K562 (cell line): ENCODE measurements around the gene UBE2K. TPM values are rescaled to one million over a fixed set of nuclear protein-coding genes. Genes with fewer than 3 reads are reported as not detected.

Experiments
- ATAC-seq: fragments of 200-7000 bp; cut with Tn5 transposase; 3 replicates; pipeline ENCODE4 v1.9.1; 2020; ENCODE audit warnings: moderate library complexity
- BruUV-seq: library from RNA; stranded (reverse); fragments of 400-500 nt; replicated peaks from 2 replicates; lab custom pipeline; 2021; lab: Mats Ljungman, UMichigan
- CTCF ChIA-PET: fragments of 300-600 bp; formaldehyde crosslinking; extraction: SDS; loops from one replicate; lab custom pipeline; 2021; ENCODE audit warnings: low intra/inter-chr PET ratio; lab: Yijun Ruan, JAX
- POLR2A ChIA-PET: fragments of 300-600, 350-650 bp; sonication (Branson Sonifier 250); formaldehyde crosslinking; extraction: SDS; loops from one replicate; lab custom pipeline; 2021; ENCODE audit warnings: antibody characterized with exemption, inconsistent platforms; lab: Yijun Ruan, JAX
- DNase-seq, 4 experiments: peaks; one replicate each; pipeline versions ENCODE4 v3.0.0 to v3.0.0-alpha.2; 2011 to 2018; ENCODE audit warnings: low spot score in 3 of 4, mixed read lengths in 3 of 4; ENCODE audit errors: extremely low read depth in 1 of 4
- FAIRE-seq: peaks from 2 replicates; lab custom pipeline; 2011; peaks lifted over from hg19 to GRCh38; lab: Jason Lieb, UNC
- H2AFZ ChIP-seq: 2 replicates; pipeline ENCODE4 v1.6.0; 2011; ENCODE audit warnings: low read depth, low read length, control low read depth, inconsistent platforms
- H3K27ac ChIP-seq: fragments of 200-600 bp; 3 replicates; pipeline ENCODE4 v1.8.0; 2011; ENCODE audit warnings: low read depth, mild to moderate bottlenecking, control low read depth, inconsistent platforms, low read length, moderate library complexity, mixed read lengths; ENCODE audit errors: extremely low read depth
- H3K27me3 ChIP-seq, 2 experiments: fragments of 300-600 bp in 1 of 2; 2 replicates in 1 of 2; 3 replicates in 1 of 2; pipeline versions ENCODE4 v1.6.0 to v1.8.0; 2011; ENCODE audit warnings: inconsistent platforms in 2 of 2, low read length in 2 of 2, mild to moderate bottlenecking in 1 of 2, mixed read lengths in 1 of 2, moderate library complexity in 1 of 2; ENCODE audit not compliant: control insufficient read depth in 2 of 2, insufficient read depth in 2 of 2
- H3K36me3 ChIP-seq: fragments of 300-600 bp; 3 replicates; pipeline ENCODE4 v1.8.0; 2011; ENCODE audit warnings: mild to moderate bottlenecking, low read length, inconsistent platforms; ENCODE audit not compliant: control insufficient read depth, insufficient read depth
- H3K4me1 ChIP-seq, 2 experiments: fragments of 200-600 bp in 1 of 2; replicated peaks in 1 of 2; 2 replicates in 1 of 2; 3 replicates in 1 of 2; pipeline versions ENCODE4 v1.5.1 to v1.8.0; 2011; ENCODE audit warnings: inconsistent platforms in 2 of 2, low read length in 2 of 2, mild to moderate bottlenecking in 1 of 2, mixed read lengths in 1 of 2, moderate library complexity in 1 of 2; ENCODE audit not compliant: control insufficient read depth in 2 of 2, insufficient read depth in 2 of 2
- H3K4me2 ChIP-seq: 2 replicates; pipeline ENCODE4 v1.6.1; 2011; ENCODE audit warnings: low read length, control low read depth, inconsistent platforms, mixed read lengths; ENCODE audit not compliant: insufficient read depth
- H3K4me3 ChIP-seq: fragments of 200-600 bp; sonication (generic), shearing (Covaris generic); 2 replicates; pipeline ENCODE4 v1.5.1; 2016; ENCODE audit warnings: control low read depth, inconsistent platforms
- H3K79me2 ChIP-seq: fragments of 200-600 bp; 3 replicates; pipeline ENCODE4 v1.8.0; 2011; ENCODE audit warnings: low read length, inconsistent platforms; ENCODE audit not compliant: control insufficient read depth, insufficient read depth
- H3K9ac ChIP-seq, 2 experiments: 2 replicates each; pipeline versions ENCODE4 v1.6.0 to v1.6.1; 2011; ENCODE audit warnings: low read depth in 2 of 2, low read length in 2 of 2, control low read depth in 1 of 2, inconsistent platforms in 1 of 2, mild to moderate bottlenecking in 1 of 2, mixed read lengths in 1 of 2; ENCODE audit not compliant: insufficient read depth in 1 of 2
- H3K9me1 ChIP-seq: one replicate; pipeline ENCODE4 v1.6.0; 2011; ENCODE audit warnings: inconsistent platforms, mild to moderate bottlenecking, low read length, moderate library complexity; ENCODE audit not compliant: control insufficient read depth, insufficient read depth
- H3K9me3 ChIP-seq: replicated peaks from 2 replicates; pipeline ENCODE4 v1.5.1; 2011; ENCODE audit warnings: low read depth, low read length, inconsistent platforms; ENCODE audit not compliant: control insufficient read depth, insufficient read depth
- H4K20me1 ChIP-seq: replicated peaks from 2 replicates; pipeline ENCODE4 v1.6.1; 2011; ENCODE audit warnings: low read length, inconsistent platforms, mixed read lengths; ENCODE audit not compliant: control insufficient read depth, insufficient read depth
- HES1 ChIP-seq: fragments of 450-650 bp; IDR thresholded peaks from 2 replicates; pipeline ENCODE4 v1.6.1; 2016; ENCODE audit warnings: low read depth, mild to moderate bottlenecking, moderate library complexity
- HNRNPK ChIP-seq: fragments of 200-400 bp; formaldehyde crosslinking; IDR thresholded peaks from one replicate; pipeline ENCODE4 v1.6.1; 2018; ENCODE audit warnings: mild to moderate bottlenecking, low read depth, low read length; ENCODE audit not compliant: poor library complexity, severe bottlenecking
- MEF2A ChIP-seq: IDR thresholded peaks from 2 replicates; pipeline ENCODE4 v1.6.1; 2011; ENCODE audit warnings: low read depth, mild to moderate bottlenecking, low read length, moderate library complexity; ENCODE audit not compliant: control insufficient read depth
- MTF1 ChIP-seq: fragments of 250-450 bp; sonication (Bioruptor Pico); IDR thresholded peaks from 2 replicates; pipeline ENCODE4 v1.9.0; 2021; ENCODE audit warnings: moderate library complexity, mild to moderate bottlenecking, inconsistent platforms, borderline replicate concordance
- RHOXF2B ChIP-seq: fragments of 250-450 bp; sonication (Bioruptor Pico); conservative IDR thresholded peaks from 2 replicates; pipeline ENCODE4 v1.5.1; 2021
- TSC22D4 ChIP-seq: fragments of 450-650 bp; IDR thresholded peaks from 2 replicates; pipeline ENCODE4 v1.6.1; 2016; ENCODE audit warnings: missing genetic modification characterization, missing biosample characterization, control low read depth
- ZNF830 ChIP-seq: fragments of 250-450 bp; sonication (Bioruptor Pico); IDR thresholded peaks from 2 replicates; pipeline ENCODE4 v1.5.0; 2021; ENCODE audit warnings: mild to moderate bottlenecking
- WGBS: fragments of 100-300 bp; shearing (Covaris generic); methylation state at CpG from one replicate; pipeline ENCODE4 v1.1.6; 2016; ENCODE audit warnings: low coverage, mixed read lengths; ENCODE audit not compliant: insufficient coverage; ENCODE audit errors: missing lambda C conversion rate; 5-methylcytosine and 5-hydroxymethylcytosine counted together
- in situ Hi-C: fragments of 300-500 bp; cut with MboI; formaldehyde crosslinking; loops from 4 replicates; pipeline ENCODE4 v1.15.0; 2018; ENCODE audit warnings: inconsistent platforms, mixed read lengths
- intact Hi-C: fragments of 100-400 bp; cut with micrococcal nuclease; formaldehyde crosslinking; loops from 2 replicates; pipeline ENCODE4 v1.14.2; 2022
- polyA plus RNA-seq, 8 experiments: library from polyadenylated mRNA; depleted of rRNA in 4 of 8; stranded (reverse) in 5 of 8; unstranded in 3 of 8; fragments of >200 nt; fragmentation: Nextera tagmentation in 2 of 8; fragmentation: Illumina TruSeq in 1 of 8; extraction: Ambion mirVana in 2 of 8; extraction: Trizol in 1 of 8; gene quantifications; 2 replicates each; pipeline versions ENCODE4 v1.2.1 to v1.2.3, GENCODE V29; 2011 to 2014; ENCODE audit warnings: inconsistent platforms in 1 of 8, missing spikeins in 1 of 8
- total RNA-seq, 7 experiments: library from RNA; depleted of rRNA in 6 of 7; stranded (reverse); fragments of >200 nt in 6 of 7; fragmentation: Illumina TruSeq in 2 of 7; extraction: Trizol in 2 of 7; gene quantifications; 2 replicates each; pipeline versions ENCODE4 v1.2.1 to v1.2.3, GENCODE V29; 2011 to 2021; ENCODE audit warnings: low replicate concordance in 1 of 7

Gene UBE2K
- total and polyA plus RNA-seq, 9 of the 15 experiments (the other 6 are each of a cell fraction or from before 2014, with no cell fraction given): 29.8 to 190 (median 62.6) TPM

- H3K9me3 ChIP-seq: no peaks in the 10 kb centered on the region
- 89% methylated on average over 6 of the region's 6 CpGs for WGBS
- H3K36me3 ChIP-seq: peaks cover 77% of the 10 kb centered on the region; the same call in 2 of the 3 replicates
- BruUV-seq: no TSS peak
- intact Hi-C loops: no loop called here
- in situ Hi-C loops: no loop called here
- H3K4me2 ChIP-seq: no peak overlapping the region
- ChIA-PET CTCF (no interaction called here), POLR2A (no interaction called here)
- no peak for FAIRE-seq
- no peak overlapping the region for H3K9ac ChIP-seq
- no peak for ATAC-seq
- TF ChIP-seq TSC22D4 (tag) (no peak), RHOXF2B (CRISPR knock-in tag) (no peak), MTF1 (no peak), MEF2A (no peak), ZNF830 (CRISPR knock-in tag) (no peak), HNRNPK (no peak), HES1 (no peak)
- H3K79me2 ChIP-seq: peaks cover 8% of the 10 kb centered on the region; the same call in 1 of the 3 replicates
- no peaks in the 10 kb centered on the region for H3K27me3 ChIP-seq
- no peak overlapping the region for H2AFZ ChIP-seq
- H3K9me1 ChIP-seq: no peaks in the 10 kb centered on the region
- H4K20me1 ChIP-seq: no peaks in the 10 kb centered on the region
- H3K4me3 ChIP-seq: no peak overlapping the region
- no peak overlapping the region for H3K27ac ChIP-seq
- no peak for DNase-seq
- no peaks in the 10 kb centered on the region for H3K4me1 ChIP-seq
These were observed 56.4 kb downstream of the UBE2K start for GRCh38 chr4:39754309-39754708.
